ENCODE measurements around the gene VOPP1.

VOPP1 gene

GRCh38 chr7:55470261-55470660, 102.0 kb downstream of the VOPP1 start:
- no peak overlapping the region for H3K4me3 ChIP-seq (ENCODE audit: low read depth, low read length)
- no peak for DNase-seq (ENCODE audit: low read depth)
- no peak for TF ChIP-seq CTCF (conservative IDR thresholded peaks at IDR 0.05; ENCODE audit: low read depth, low read length)

GRCh38 chr7:55469721-55470120, 102.6 kb downstream of the VOPP1 start:
- no peak for DNase-seq (ENCODE audit: low read depth)
- H3K4me3 ChIP-seq (ENCODE audit: low read depth, low read length), result no peak overlapping the region

GRCh38 chr7:55469271-55469681, 103.0 kb downstream of the VOPP1 start:
- TF ChIP-seq CTCF (conservative IDR thresholded peaks at IDR 0.05; ENCODE audit: low read depth, low read length), result no peak
- no peak overlapping the region for H3K4me3 ChIP-seq (ENCODE audit: low read depth, low read length)
- DNase-seq (ENCODE audit: low read depth), result no peak

More at GRCh38 chr7:55469721-55470120, 102.6 kb downstream of the VOPP1 start:
- TF ChIP-seq CTCF (conservative IDR thresholded peaks at IDR 0.05; ENCODE audit: low read depth, low read length), result no peak

GRCh38 chr7:55468495-55468894, 103.8 kb downstream of the VOPP1 start:
- TF ChIP-seq CTCF (conservative IDR thresholded peaks at IDR 0.05; ENCODE audit: low read depth, low read length), result no peak
- H3K4me3 ChIP-seq (ENCODE audit: low read depth, low read length), result no peak overlapping the region
- DNase-seq (ENCODE audit: low read depth), result no peak

GRCh38 chr7:55467047-55467593, 105.2 kb downstream of the VOPP1 start:
- no peak for TF ChIP-seq CTCF (conservative IDR thresholded peaks at IDR 0.05; ENCODE audit: low read depth, low read length)

GRCh38 chr7:55465691-55466090, 106.6 kb downstream of the VOPP1 start:
- H3K4me3 ChIP-seq (ENCODE audit: low read depth, low read length), result no peak overlapping the region
- TF ChIP-seq CTCF (conservative IDR thresholded peaks at IDR 0.05; ENCODE audit: low read depth, low read length), result no peak
- DNase-seq (ENCODE audit: low read depth), result no peak

More at GRCh38 chr7:55467047-55467593, 105.2 kb downstream of the VOPP1 start:
- H3K4me3 ChIP-seq (ENCODE audit: low read depth, low read length), result no peak overlapping the region
- DNase-seq (ENCODE audit: low read depth), result no peak

- no peak overlapping the region for H3K4me3 ChIP-seq (ENCODE audit: low read depth, low read length)
- DNase-seq (ENCODE audit: low read depth), result no peak
- no peak for TF ChIP-seq CTCF (conservative IDR thresholded peaks at IDR 0.05; ENCODE audit: low read depth, low read length)
Measured at GRCh38 chr7:55464422-55464821, 107.9 kb downstream of the VOPP1 start.

Measured in choroid plexus epithelial cell (primary cell).